Measurements from ENCODE around the gene MYO3B. TPM values are rescaled to one million over a fixed set of nuclear protein-coding genes. Genes with fewer than 3 reads are reported as not detected.

The MYO3B gene
- total RNA-seq, 1 experiment from 2014 or later: not detected

DNA sequence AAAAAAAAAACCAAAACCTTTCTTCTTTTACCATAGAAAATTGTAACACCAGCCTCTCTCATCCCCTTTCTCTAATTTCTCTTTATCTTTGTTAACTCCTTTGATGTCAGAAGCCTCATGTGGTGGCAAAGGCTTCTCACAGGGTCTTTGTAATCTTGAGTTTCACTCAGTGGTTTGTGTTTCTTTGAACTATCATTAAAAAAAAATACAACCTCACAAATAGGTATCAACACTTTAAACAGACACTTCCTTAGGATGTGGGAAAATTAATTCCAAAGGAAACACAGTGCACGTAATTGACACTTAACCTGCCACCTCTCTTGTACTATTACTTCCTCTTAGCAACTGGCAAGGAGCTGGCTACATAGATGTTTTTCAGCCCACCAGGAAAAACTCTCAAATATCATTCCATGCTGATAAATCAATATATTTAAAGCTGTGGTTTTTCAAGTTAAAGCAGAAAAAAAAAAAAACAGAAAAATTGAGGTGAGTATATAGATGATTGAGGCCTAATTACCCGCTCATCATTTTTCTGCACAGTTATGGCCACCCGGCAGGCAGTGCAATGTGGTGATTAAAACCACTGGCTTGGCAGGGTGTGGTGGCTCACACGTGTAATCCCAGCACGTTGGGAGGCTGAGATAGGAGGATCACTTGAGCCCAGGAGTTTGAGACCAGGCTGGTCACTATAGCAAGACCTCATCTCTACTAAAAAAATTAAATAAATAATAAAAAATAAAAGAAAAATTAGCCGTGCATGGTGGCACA, 193.5 kb downstream of the MYO3B start:
- peaks cover 25% of the 10 kb centered on the region for H3K27me3 ChIP-seq (replicated peaks)

GRCh38 chr2:170375192-170375591, 197.2 kb downstream of the MYO3B start:
- H3K4me1 ChIP-seq (replicated peaks): no peaks in the 10 kb centered on the region
- H3K27me3 ChIP-seq (replicated peaks): peaks cover 7% of the 10 kb centered on the region; the same call in 1 of the 2 replicates
- no peak for DNase-seq (ENCODE audit: low read depth in 1 of 2, low spot score in 2 of 2)
- no peaks in the 10 kb centered on the region for H3K9me3 ChIP-seq (replicated peaks)
- H3K27ac ChIP-seq: no peak overlapping the region
- no peaks in the 10 kb centered on the region for H3K36me3 ChIP-seq
- no peak overlapping the region for H3K4me3 ChIP-seq

More for the DNA sequence above, 193.5 kb downstream of the MYO3B start:
- Histone ChIP-seq H3K4me1 (replicated peaks) (no peaks in the 10 kb centered on the region), H3K27ac (no peak overlapping the region), H3K4me3 (no peak overlapping the region), H3K9me3 (replicated peaks) (no peaks in the 10 kb centered on the region), H3K36me3 (no peaks in the 10 kb centered on the region)
- no peak for DNase-seq (ENCODE audit: low read depth in 1 of 2, low spot score in 2 of 2)

GRCh38 chr2:170377500-170378207, 199.7 kb downstream of the MYO3B start:
- Histone ChIP-seq H3K36me3 (no peaks in the 10 kb centered on the region), H3K27ac (no peak overlapping the region), H3K9me3 (replicated peaks) (no peaks in the 10 kb centered on the region), H3K4me3 (no peak overlapping the region), H3K4me1 (replicated peaks) (no peaks in the 10 kb centered on the region), H3K27me3 (replicated peaks) (peaks cover 7% of the 10 kb centered on the region; the same call in 1 of the 2 replicates)
- no peak for DNase-seq (ENCODE audit: low read depth in 1 of 2, low spot score in 2 of 2)

DNA sequence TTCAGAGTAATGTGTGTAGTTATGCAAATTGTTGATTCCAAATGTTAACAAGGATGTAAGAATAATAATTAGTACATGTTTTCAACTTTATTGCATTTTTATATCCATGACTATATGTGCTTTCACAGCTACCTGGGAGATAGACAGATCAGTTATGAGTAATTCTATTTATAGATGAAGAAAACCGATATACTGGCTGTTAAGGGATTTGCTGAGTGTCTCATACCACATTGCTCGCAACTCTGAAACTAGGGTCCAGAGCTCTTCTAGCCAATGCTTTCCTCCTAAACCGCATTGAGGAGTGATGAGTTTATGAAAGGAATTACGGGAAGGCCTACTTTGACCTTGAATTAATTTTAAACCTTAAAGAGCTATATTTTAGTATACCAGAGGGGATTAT, 202.3 kb downstream of the MYO3B start:
- Histone ChIP-seq H3K27ac (no peak overlapping the region), H3K36me3 (no peaks in the 10 kb centered on the region), H3K9me3 (replicated peaks) (no peaks in the 10 kb centered on the region), H3K4me3 (no peak overlapping the region), H3K4me1 (replicated peaks) (no peaks in the 10 kb centered on the region), H3K27me3 (replicated peaks) (peaks cover 7% of the 10 kb centered on the region; the same call in 1 of the 2 replicates)
- DNase-seq (ENCODE audit: low read depth in 1 of 2, low spot score in 2 of 2): no peak

DNA sequence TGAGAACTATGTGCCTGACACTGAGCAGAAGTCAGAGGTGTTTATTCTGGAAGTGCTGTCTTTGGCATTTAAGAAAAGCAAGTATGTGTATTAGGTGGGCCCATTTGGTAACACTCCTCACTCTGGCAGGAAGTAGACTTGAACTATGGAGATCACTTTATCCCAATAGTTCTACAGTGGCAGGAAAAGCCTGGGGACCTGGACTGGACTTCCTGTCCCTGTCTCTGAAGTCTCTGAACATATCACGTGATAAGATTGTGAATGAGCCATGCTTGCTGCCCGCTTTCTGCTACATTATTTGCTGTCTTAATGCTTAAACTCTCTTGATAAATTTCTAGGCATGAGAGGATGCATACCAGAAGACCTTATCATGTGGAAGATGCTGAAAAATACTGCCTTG, 203.7 kb downstream of the MYO3B start:
- Histone ChIP-seq H3K9me3 (replicated peaks) (no peaks in the 10 kb centered on the region), H3K4me1 (replicated peaks) (no peaks in the 10 kb centered on the region), H3K36me3 (no peaks in the 10 kb centered on the region), H3K27me3 (replicated peaks) (no peaks in the 10 kb centered on the region; the same call in 1 of the 2 replicates), H3K4me3 (no peak overlapping the region), H3K27ac (no peak overlapping the region)
- no peak for DNase-seq (ENCODE audit: low read depth in 1 of 2, low spot score in 2 of 2)

DNA sequence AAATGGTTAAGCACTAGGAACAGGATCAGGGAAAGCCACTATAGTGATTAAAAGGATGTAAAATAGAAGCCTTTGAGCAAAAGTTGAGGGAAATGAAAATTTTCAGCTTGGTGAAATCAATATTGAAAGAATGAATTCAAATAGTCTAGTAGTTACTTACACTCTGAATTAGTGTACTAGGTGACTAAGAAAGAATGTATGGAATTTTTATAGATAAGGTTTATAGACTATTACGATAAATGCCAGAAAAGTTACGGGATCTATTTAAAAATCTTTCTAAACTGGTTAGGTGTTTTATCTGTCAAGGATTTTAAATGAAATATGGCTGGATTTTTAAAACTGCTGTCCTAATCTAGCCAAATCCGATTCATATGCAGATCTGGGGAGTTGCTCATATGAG, 208.6 kb downstream of the MYO3B start:
- no peak overlapping the region for H3K27ac ChIP-seq
- no peak overlapping the region for H3K4me3 ChIP-seq
- H3K27me3 ChIP-seq (replicated peaks): no peaks in the 10 kb centered on the region
- H3K9me3 ChIP-seq (replicated peaks): no peaks in the 10 kb centered on the region
- H3K4me1 ChIP-seq (replicated peaks): no peaks in the 10 kb centered on the region
- no peaks in the 10 kb centered on the region for H3K36me3 ChIP-seq
- DNase-seq (ENCODE audit: low read depth in 1 of 2, low spot score in 2 of 2): no peak

GRCh38 chr2:170391018-170391417, 213.1 kb downstream of the MYO3B start:
- no peaks in the 10 kb centered on the region; the same call in 1 of the 2 replicates for H3K27me3 ChIP-seq (replicated peaks)
- H3K36me3 ChIP-seq: no peaks in the 10 kb centered on the region
- H3K4me1 ChIP-seq (replicated peaks): no peaks in the 10 kb centered on the region
- no peak for DNase-seq (ENCODE audit: low read depth in 1 of 2, low spot score in 2 of 2)
- no peak overlapping the region for H3K27ac ChIP-seq
- no peaks in the 10 kb centered on the region for H3K9me3 ChIP-seq (replicated peaks)
- H3K4me3 ChIP-seq: no peak overlapping the region

- Histone ChIP-seq H3K9me3 (replicated peaks) (no peaks in the 10 kb centered on the region), H3K27me3 (replicated peaks) (no peaks in the 10 kb centered on the region; the same call in 1 of the 2 replicates), H3K36me3 (no peaks in the 10 kb centered on the region), H3K27ac (no peak overlapping the region), H3K4me3 (no peak overlapping the region), H3K4me1 (replicated peaks) (no peaks in the 10 kb centered on the region)
- DNase-seq (ENCODE audit: low read depth in 1 of 2, low spot score in 2 of 2): no peak
Observed at GRCh38 chr2:170391697-170392096, 213.8 kb downstream of the MYO3B start.

- H3K9me3 ChIP-seq (replicated peaks): no peaks in the 10 kb centered on the region
- H3K27me3 ChIP-seq (replicated peaks): no peaks in the 10 kb centered on the region; the same call in 1 of the 2 replicates
- no peak overlapping the region for H3K27ac ChIP-seq
- DNase-seq (ENCODE audit: low read depth in 1 of 2, low spot score in 2 of 2): no peak
- no peaks in the 10 kb centered on the region for H3K36me3 ChIP-seq
- no peaks in the 10 kb centered on the region for H3K4me1 ChIP-seq (replicated peaks)
- H3K4me3 ChIP-seq: no peak overlapping the region
Observed at GRCh38 chr2:170393861-170394498, 216.0 kb downstream of the MYO3B start.

DNA sequence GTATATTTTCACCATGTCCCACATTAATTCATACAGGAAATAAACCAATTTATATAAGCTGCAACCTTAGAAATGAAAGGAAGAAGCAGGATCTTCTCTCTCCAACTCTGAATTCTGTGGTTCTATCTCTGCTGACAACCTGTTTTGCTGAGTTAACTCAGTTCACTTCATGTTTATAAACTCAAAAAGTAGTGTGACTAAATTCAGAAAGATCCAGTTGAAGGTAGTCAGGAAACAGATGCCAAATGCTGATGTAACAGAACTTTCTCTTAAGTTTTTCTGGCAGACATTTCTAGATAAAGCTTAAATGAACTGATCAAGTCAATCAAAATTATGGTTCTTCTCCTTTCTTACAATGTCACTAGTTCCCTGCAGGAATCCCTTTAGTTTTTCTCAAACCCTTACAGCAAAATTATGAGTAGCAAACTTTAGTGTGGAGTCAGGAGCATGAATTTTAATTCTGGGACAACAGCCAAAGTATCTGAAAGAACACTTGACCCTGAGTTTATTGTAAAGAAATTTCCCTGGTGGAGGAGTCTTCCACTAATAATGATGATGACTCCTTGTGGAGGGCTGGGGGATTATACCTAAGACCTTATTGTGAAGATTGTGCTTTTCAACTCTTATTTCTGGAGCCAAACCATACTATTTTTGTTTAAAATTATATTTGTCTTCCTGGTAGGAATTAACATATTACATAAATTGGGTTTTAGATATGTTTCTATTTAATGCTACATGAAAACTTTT, 216.9 kb downstream of the MYO3B start:
- Histone ChIP-seq H3K4me3 (no peak overlapping the region), H3K9me3 (replicated peaks) (no peaks in the 10 kb centered on the region), H3K36me3 (no peaks in the 10 kb centered on the region), H3K27ac (no peak overlapping the region), H3K27me3 (replicated peaks) (no peaks in the 10 kb centered on the region; the same call in 1 of the 2 replicates), H3K4me1 (replicated peaks) (no peaks in the 10 kb centered on the region)
- DNase-seq (ENCODE audit: low read depth in 1 of 2, low spot score in 2 of 2): no peak

DNA sequence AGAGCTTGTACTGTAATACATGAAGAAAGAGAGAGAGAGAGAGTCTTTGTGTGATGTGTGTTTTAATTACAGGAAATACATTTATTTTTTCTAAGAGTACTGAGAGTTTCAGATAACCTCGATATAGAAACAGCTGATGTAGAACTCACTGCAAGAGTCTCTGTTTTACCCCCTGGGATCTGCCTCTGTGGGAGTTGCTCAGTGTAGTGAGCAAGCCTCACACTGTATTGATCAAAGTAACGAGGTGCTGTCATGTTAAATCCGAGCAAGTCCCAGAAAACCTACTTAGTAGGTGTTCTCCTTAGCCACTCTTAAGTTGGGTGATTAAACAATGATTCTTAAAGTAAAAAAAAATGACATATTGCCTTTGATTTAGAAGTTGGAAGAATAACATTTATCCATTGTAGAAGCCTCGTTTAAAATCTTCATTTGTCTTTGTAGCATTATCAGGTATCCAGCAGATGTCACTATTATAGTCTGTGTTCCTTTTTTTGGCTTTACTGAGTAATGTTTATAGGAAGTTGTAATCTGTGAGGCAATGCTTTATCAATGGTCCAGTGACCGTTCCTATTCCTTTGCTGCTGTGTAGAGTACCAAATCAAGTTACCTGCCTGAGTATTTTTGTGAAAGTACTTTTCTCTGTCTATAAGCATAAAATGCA, 219.0 kb downstream of the MYO3B start:
- no peak overlapping the region for H3K4me3 ChIP-seq
- no peaks in the 10 kb centered on the region; the same call in 1 of the 2 replicates for H3K27me3 ChIP-seq (replicated peaks)
- no peaks in the 10 kb centered on the region for H3K4me1 ChIP-seq (replicated peaks)
- no peak overlapping the region for H3K27ac ChIP-seq
- no peaks in the 10 kb centered on the region for H3K9me3 ChIP-seq (replicated peaks)
- no peaks in the 10 kb centered on the region for H3K36me3 ChIP-seq
- no peak for DNase-seq (ENCODE audit: low read depth in 1 of 2, low spot score in 2 of 2)

GRCh38 chr2:170401187-170401586, 223.2 kb downstream of the MYO3B start:
- Histone ChIP-seq H3K27me3 (replicated peaks) (no peaks in the 10 kb centered on the region), H3K9me3 (replicated peaks) (no peaks in the 10 kb centered on the region), H3K36me3 (no peaks in the 10 kb centered on the region), H3K4me1 (replicated peaks) (no peaks in the 10 kb centered on the region), H3K4me3 (no peak overlapping the region), H3K27ac (no peak overlapping the region)
- no peak for DNase-seq (ENCODE audit: low read depth in 1 of 2, low spot score in 2 of 2)

- Histone ChIP-seq H3K9me3 (replicated peaks) (no peaks in the 10 kb centered on the region), H3K27me3 (replicated peaks) (no peaks in the 10 kb centered on the region), H3K4me3 (no peak overlapping the region), H3K36me3 (no peaks in the 10 kb centered on the region), H3K27ac (no peak overlapping the region), H3K4me1 (replicated peaks) (no peaks in the 10 kb centered on the region)
- DNase-seq (ENCODE audit: low read depth in 1 of 2, low spot score in 2 of 2): no peak
Observed at GRCh38 chr2:170404846-170405245, 226.9 kb downstream of the MYO3B start.

All from SJSA1 (cell line).